SJSA1 (cell line): ENCODE measurements around the gene TSPEAR. TPM values are rescaled to one million over a fixed set of nuclear protein-coding genes. Genes with fewer than 3 reads are reported as not detected.

Source experiments
- DNase-seq, 2 experiments: peaks; one replicate each; pipeline ENCODE4 v3.0.0-alpha.2; 2015 to 2020; ENCODE audit warnings: low spot score in 2 of 2, low read depth in 1 of 2
- H3K27ac ChIP-seq: fragments of 250-450 bp; sonication (Bioruptor Pico); 2 replicates; pipeline ENCODE4 v1.5.1; 2020; ENCODE audit warnings: mild to moderate bottlenecking, moderate library complexity
- H3K27me3 ChIP-seq: fragments of 250-450 bp; sonication (Bioruptor Pico); replicated peaks from 2 replicates; pipeline ENCODE4 v1.5.1; 2020; ENCODE audit warnings: mild to moderate bottlenecking, moderate library complexity
- H3K36me3 ChIP-seq: fragments of 250-450 bp; sonication (Bioruptor Pico); 2 replicates; pipeline ENCODE4 v1.5.1; 2020; ENCODE audit warnings: mild to moderate bottlenecking
- H3K4me1 ChIP-seq: fragments of 250-450 bp; sonication (Bioruptor Pico); replicated peaks from 2 replicates; pipeline ENCODE4 v1.6.1; 2021; ENCODE audit warnings: mild to moderate bottlenecking
- H3K4me3 ChIP-seq: fragments of 250-450 bp; sonication (Bioruptor Pico); 2 replicates; pipeline ENCODE4 v1.5.1; 2020; ENCODE audit warnings: mild to moderate bottlenecking
- H3K9me3 ChIP-seq: fragments of 250-450 bp; sonication (Bioruptor Pico); replicated peaks from 2 replicates; pipeline ENCODE4 v1.5.1; 2020; ENCODE audit warnings: mild to moderate bottlenecking
- total RNA-seq: library from RNA; depleted of rRNA; stranded (reverse); fragments of >200 nt; shearing (Covaris generic); gene quantifications from 2 replicates; pipeline ENCODE4 v1.2.3, GENCODE V29; 2014

TSPEAR gene
- total RNA-seq, 1 experiment from 2014 or later = not detected

DNA sequence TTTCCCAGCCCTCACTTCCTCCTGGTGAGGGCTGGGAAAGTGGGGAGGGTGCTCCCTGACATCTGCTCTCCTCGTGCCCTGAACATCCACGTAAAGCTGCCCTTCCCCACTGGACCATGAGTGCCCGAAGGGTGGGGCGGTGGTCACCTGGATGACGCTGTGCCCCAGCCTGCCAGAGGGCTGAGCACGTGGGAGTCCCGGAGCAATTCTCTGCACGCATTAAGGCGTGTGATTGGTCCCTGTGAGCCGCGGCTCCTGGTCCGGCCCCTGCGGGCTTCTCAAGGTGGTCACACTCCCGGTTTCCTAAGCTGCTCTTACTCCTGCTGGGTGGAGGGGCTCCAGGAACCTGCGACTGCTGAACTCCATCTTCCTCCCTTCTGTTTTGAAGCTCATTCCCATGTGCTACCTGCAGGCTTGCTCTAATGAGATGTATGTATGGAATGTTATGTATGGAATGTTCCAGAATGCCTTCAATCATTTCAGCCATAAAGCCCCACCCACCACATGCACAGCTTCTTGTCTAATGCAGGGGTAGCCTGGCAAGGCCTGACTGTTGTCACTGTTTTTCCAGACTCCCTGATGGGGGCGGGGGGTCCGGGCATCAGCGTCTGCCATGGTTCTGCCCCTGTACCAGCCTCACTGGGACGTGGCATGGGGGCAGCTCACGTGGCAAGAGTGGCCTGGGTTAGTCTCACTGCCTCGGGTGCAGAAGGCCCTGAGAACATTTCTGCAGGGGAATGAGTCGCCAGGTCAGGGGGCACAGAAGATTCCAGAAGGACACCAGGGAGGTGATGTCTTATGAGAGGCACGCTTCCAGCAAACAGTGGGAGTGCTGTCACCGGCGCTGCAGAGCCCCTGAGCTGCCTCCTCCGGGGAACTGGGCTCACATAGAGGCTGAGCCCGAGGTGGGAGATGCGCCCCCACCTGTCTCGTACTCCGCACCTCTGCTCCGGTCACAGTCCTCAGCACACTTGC, 190.8 kb downstream of the TSPEAR start:
- Histone ChIP-seq H3K4me1 (no peaks in the 10 kb centered on the region), H3K9me3 (peaks cover 6% of the 10 kb centered on the region), H3K36me3 (no peaks in the 10 kb centered on the region), H3K27ac (no peak overlapping the region), H3K4me3 (no peak overlapping the region), H3K27me3 (peaks cover 3% of the 10 kb centered on the region; the same call in 1 of the 2 replicates)
- no peak for DNase-seq

DNA sequence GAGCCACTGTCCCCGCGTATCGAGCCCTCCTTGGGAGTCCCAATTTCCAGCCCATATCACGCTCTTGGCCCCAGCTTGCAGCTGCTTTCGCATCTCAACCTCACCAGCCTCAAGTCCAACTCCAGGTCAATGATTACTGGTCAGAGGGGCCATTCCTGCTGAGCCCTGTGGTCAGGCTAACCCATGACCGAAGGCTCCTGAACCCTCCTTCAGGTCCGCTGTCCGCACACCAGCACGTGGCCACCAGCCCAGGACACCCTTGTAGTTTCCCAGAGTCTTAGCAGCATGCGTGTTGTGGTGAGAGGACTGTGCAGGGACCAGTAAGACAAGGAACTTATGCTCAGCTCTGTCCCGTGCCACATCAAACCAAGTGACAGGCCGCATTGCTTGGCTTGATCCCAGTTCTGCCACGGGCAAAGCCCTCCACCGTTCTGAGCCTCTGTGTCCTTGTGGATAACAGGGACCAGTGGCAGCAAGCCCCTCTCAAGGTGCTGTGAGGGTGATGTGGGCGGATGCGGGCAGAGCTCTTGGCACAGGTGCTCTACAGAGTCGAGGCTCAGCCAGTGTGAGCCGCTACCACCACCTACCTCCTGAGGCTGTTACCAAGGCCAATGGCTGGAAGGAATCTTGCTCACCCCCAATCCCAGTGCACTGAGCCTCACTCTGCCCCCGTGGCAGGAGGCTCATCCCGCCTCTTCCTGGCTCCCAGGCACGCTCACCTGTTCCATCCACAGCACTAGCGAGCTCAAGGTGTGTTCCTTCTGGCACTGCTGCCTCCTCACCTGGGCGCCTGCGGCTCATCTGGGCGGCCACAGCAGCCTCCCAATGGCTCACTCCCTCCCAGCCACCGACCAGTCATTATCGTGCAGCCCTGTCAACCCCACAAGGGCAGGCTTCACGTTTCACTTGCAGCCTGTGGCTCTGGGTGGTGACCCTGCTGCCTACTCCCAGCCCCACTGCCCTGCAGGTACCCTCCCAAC, 191.7 kb downstream of the TSPEAR start:
- H3K4me1 ChIP-seq = no peaks in the 10 kb centered on the region
- DNase-seq = no peak
- peaks cover 3% of the 10 kb centered on the region; the same call in 1 of the 2 replicates for H3K27me3 ChIP-seq
- no peak overlapping the region for H3K4me3 ChIP-seq
- H3K36me3 ChIP-seq = no peaks in the 10 kb centered on the region
- H3K27ac ChIP-seq = no peak overlapping the region
- peaks cover 6% of the 10 kb centered on the region; the same call in 1 of the 2 replicates for H3K9me3 ChIP-seq

DNA sequence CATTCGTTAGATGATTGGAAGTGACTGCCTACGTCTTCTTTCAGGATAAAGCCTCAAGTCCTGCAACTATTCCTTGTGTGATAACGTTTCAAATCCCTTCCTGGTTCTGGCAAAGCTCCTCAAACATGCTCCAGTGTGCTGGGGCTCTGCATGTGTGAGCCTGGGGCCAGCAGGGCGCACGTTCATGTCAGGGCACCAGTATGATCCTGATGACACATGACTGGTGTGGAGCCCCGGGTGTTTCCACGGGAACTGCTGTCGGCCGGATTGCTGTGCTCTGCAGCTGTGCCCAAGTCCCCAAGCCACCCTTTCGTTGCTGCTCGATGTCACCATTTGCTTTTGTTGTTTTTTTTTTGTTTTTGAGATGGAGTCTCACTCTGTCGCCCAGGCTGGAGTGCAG, 192.7 kb downstream of the TSPEAR start:
- H3K36me3 ChIP-seq = no peaks in the 10 kb centered on the region

GRCh38 chr21:44517175-44517899, 194.0 kb downstream of the TSPEAR start:
- Histone ChIP-seq H3K27me3 (no peaks in the 10 kb centered on the region), H3K4me1 (no peaks in the 10 kb centered on the region), H3K27ac (no peak overlapping the region), H3K4me3 (no peak overlapping the region), H3K36me3 (no peaks in the 10 kb centered on the region), H3K9me3 (no peaks in the 10 kb centered on the region; the same call in 1 of the 2 replicates)
- DNase-seq = no peak

More for the DNA sequence above, 192.7 kb downstream of the TSPEAR start:
- Histone ChIP-seq H3K9me3 (peaks cover 5% of the 10 kb centered on the region; the same call in 1 of the 2 replicates), H3K27ac (no peak overlapping the region), H3K4me3 (no peak overlapping the region), H3K4me1 (no peaks in the 10 kb centered on the region), H3K27me3 (no peaks in the 10 kb centered on the region)
- DNase-seq = no peak

DNA sequence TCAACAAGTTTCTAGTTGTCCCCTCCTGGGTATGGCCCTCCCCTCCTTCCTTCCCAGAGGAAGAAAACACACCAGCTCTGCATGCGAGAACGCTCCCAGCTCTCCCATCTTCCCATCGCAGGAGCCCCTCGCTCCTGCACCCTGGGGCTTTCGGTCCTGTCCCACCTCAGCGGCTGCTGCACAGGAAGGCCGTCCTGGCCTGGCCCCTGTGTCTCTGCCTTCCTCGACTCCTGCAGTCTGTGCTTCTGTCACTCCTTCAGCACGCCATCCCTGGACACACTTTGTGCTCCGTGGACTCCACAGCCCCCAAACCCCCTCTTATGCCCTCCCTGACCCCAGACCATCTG, 194.6 kb downstream of the TSPEAR start:
- H3K4me1 ChIP-seq = no peaks in the 10 kb centered on the region
- no peaks in the 10 kb centered on the region for H3K36me3 ChIP-seq
- H3K9me3 ChIP-seq = no peaks in the 10 kb centered on the region; the same call in 1 of the 2 replicates
- no peak overlapping the region for H3K27ac ChIP-seq
- no peaks in the 10 kb centered on the region for H3K27me3 ChIP-seq
- DNase-seq = no peak
- H3K4me3 ChIP-seq = no peak overlapping the region

DNA sequence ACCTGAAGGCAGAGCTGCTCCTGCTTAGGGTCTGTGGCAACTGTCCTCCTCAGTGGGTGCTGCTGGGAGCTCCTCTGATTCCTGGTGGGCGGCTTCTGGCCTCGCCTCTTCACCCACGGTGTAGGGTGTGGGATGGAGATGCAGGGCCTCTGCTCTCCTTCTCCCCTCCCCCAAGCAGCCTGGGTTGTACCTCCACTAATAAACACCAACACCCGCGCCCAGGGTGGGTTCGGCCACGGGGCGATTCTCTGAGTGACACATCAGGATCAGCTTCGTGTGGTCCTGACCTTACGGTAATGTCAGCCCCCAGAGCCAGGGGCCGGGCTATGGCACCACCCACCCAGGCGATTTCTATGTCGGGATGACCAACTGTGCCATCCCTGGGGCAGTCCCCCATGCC, 195.0 kb downstream of the TSPEAR start:
- Histone ChIP-seq H3K27ac (no peak overlapping the region), H3K4me3 (no peak overlapping the region), H3K27me3 (no peaks in the 10 kb centered on the region), H3K9me3 (no peaks in the 10 kb centered on the region; the same call in 1 of the 2 replicates), H3K4me1 (no peaks in the 10 kb centered on the region), H3K36me3 (no peaks in the 10 kb centered on the region)
- no peak for DNase-seq

- Histone ChIP-seq H3K27me3 (no peaks in the 10 kb centered on the region), H3K4me3 (no peak overlapping the region), H3K36me3 (no peaks in the 10 kb centered on the region), H3K27ac (no peak overlapping the region), H3K4me1 (no peaks in the 10 kb centered on the region), H3K9me3 (no peaks in the 10 kb centered on the region; the same call in 1 of the 2 replicates)
- no peak for DNase-seq
Observed at GRCh38 chr21:44515359-44516165, 195.8 kb downstream of the TSPEAR start.

DNA sequence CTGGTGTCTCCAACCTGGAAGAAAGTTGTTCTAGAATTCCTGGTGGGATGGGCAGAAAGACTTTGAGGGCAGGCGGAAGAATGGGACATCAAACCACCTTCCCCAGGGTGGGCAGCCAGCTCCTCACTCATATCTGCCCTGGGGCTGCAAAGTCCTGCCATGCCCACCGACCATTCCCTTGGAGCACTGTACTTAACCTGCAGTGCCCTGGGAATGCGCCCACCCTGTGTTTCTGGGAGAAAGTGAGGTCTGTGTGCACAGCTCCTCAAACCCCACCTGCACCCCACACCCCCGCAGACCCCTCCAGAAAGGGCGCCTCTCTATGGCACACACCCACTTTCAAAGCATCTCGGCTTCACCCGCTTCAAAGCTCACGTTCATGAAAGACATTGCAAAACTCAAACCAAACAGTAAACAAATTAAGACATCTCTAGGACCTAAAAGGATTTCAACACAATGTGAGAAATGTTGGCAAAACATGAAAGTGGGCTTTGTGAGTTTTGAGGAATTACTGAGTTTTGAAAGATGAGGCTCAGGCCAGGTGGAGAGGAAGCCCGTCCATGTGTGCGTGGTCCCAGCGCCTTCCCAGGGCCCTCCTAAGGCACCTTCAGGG, 196.5 kb downstream of the TSPEAR start:
- no peak for DNase-seq
- Histone ChIP-seq H3K36me3 (no peaks in the 10 kb centered on the region), H3K9me3 (no peaks in the 10 kb centered on the region; the same call in 1 of the 2 replicates), H3K27me3 (no peaks in the 10 kb centered on the region), H3K27ac (no peak overlapping the region), H3K4me3 (no peak overlapping the region), H3K4me1 (no peaks in the 10 kb centered on the region)

- no peaks in the 10 kb centered on the region for H3K27me3 ChIP-seq
- no peak overlapping the region for H3K27ac ChIP-seq
- no peaks in the 10 kb centered on the region for H3K9me3 ChIP-seq
- H3K36me3 ChIP-seq = no peaks in the 10 kb centered on the region
- H3K4me3 ChIP-seq = no peak overlapping the region
- no peak for DNase-seq
- H3K4me1 ChIP-seq = no peaks in the 10 kb centered on the region
Observed at GRCh38 chr21:44514218-44514520, 197.2 kb downstream of the TSPEAR start.

DNA sequence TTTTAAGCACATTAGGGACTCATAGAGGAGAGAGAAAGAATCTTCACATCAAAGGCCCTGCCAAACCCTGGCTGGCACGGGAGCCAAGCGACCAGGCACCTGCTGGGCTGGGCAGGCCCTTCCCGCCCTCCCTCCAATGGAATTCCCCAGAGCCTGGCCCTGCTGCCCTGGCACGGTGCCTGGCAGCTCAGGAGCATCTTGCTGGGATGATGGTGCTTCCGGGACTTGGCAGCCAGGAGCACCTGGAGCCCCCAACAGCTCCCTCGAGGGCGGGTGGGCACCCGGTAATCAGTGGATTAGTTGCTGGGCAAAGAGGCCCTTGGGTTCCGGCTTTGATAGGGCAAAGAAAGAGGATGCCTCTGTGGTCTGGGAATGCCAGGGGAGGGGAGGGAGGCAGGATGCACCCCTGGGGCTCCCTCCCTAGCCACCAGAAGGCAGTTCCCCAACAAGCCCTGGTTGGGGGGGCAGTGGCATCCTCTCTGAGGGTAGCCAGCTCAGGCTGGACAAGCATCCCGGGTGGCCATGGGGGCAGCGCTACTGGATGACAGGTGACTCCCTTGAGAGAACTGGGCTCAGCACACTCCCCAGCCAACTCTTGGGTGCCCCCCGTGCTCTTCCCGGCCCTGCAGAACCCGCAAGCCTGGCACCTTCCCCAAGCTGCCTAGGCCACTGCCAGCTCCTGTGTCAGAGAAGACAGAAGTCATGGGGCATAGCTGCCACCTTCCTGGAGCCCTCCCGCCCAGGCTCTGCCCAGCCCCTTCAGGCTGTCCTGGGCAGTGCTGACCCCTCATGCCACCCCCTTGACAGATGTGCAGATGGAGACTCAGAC, 197.8 kb downstream of the TSPEAR start:
- no peaks in the 10 kb centered on the region for H3K36me3 ChIP-seq
- H3K27ac ChIP-seq = no peak overlapping the region
- no peaks in the 10 kb centered on the region for H3K27me3 ChIP-seq
- H3K4me3 ChIP-seq = no peak overlapping the region
- no peaks in the 10 kb centered on the region for H3K9me3 ChIP-seq
- no peaks in the 10 kb centered on the region for H3K4me1 ChIP-seq
- no peak for DNase-seq

DNA sequence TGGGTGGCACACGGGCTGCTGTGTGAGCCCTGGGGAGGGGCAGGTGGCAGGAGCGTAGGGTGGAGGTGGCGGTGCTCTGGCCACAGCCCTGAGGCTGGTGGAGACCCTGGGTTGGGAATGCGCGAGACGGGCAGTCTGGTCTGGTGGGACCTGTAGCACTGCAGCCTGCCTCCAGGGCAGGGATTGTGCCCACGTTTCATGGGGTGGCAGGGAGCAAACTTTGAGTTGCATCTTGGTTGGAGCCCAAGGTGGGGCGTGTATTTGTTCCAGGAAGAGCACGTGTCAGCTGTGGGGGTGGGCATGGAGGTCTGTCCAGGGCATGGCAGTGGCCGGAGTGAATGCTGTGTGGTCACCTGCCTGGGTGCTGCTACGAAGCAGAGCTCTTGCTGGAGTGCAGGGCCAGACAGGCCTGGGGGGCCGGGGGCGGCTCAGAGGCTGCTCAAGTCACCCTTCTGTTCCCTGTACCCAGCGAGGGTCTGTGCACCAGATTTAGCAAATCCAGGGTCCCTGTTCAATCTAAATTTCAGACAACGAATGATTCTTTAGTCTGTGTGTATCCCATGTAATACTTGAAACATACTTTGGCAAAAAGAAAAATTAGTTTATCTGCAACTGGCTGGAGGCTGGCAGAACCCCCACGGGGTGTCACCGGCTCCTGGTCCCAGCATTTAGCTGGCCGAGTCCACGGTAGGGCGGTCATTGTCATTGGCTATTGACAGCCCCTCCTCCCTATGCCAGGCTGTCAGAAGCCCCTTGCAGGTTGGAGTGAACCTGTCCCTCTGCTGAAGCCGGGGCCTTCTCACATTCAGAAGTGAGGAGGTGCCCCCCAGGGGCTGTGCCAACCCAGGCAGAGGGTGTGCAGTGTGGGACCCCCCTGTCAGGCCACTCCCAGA, 198.6 kb downstream of the TSPEAR start:
- Histone ChIP-seq H3K27me3 (no peaks in the 10 kb centered on the region; the same call in 1 of the 2 replicates), H3K4me3 (no peak overlapping the region), H3K4me1 (no peaks in the 10 kb centered on the region), H3K27ac (no peak overlapping the region), H3K36me3 (no peaks in the 10 kb centered on the region), H3K9me3 (no peaks in the 10 kb centered on the region)
- DNase-seq = no peak
